Measurements from ENCODE around the gene AFTPH.

The AFTPH gene

GRCh38 chr2:64563436-64563938 lies 39.4 kb downstream of the AFTPH start:
- H3K4me1 ChIP-seq (ENCODE audit: low read length) = peaks cover 13% of the 10 kb centered on the region
- DNase-seq = no peak
- H3K9me3 ChIP-seq (replicated peaks; ENCODE audit: insufficient read depth, low read length) = no peaks in the 10 kb centered on the region
- H3K27me3 ChIP-seq (replicated peaks; ENCODE audit: insufficient read depth, low read length) = no peaks in the 10 kb centered on the region
- H3K27ac ChIP-seq (ENCODE audit: low read length) = no peak overlapping the region
- no peak overlapping the region for H3K4me3 ChIP-seq (ENCODE audit: low read length)
- no peak overlapping the region for H2AFZ ChIP-seq (ENCODE audit: low read length)
- H3F3A ChIP-seq (ENCODE audit: insufficient read depth, low read length) = peaks cover 7% of the 10 kb centered on the region; the same call in 1 of the 2 replicates
- no peaks in the 10 kb centered on the region for H3K36me3 ChIP-seq (replicated peaks; ENCODE audit: insufficient read depth, low read length)
- H3K4me2 ChIP-seq (ENCODE audit: low read depth, low read length) = no peak overlapping the region
- no peak overlapping the region for H3K9ac ChIP-seq (ENCODE audit: low read length)
- no peaks in the 10 kb centered on the region for H4K20me1 ChIP-seq (ENCODE audit: insufficient read depth, low read length)
- no peaks in the 10 kb centered on the region for H3K9me2 ChIP-seq (replicated peaks; ENCODE audit: insufficient read depth, low read length)
- H3K79me2 ChIP-seq (ENCODE audit: low read length) = peaks cover 21% of the 10 kb centered on the region
- TF ChIP-seq, protein P1, sequence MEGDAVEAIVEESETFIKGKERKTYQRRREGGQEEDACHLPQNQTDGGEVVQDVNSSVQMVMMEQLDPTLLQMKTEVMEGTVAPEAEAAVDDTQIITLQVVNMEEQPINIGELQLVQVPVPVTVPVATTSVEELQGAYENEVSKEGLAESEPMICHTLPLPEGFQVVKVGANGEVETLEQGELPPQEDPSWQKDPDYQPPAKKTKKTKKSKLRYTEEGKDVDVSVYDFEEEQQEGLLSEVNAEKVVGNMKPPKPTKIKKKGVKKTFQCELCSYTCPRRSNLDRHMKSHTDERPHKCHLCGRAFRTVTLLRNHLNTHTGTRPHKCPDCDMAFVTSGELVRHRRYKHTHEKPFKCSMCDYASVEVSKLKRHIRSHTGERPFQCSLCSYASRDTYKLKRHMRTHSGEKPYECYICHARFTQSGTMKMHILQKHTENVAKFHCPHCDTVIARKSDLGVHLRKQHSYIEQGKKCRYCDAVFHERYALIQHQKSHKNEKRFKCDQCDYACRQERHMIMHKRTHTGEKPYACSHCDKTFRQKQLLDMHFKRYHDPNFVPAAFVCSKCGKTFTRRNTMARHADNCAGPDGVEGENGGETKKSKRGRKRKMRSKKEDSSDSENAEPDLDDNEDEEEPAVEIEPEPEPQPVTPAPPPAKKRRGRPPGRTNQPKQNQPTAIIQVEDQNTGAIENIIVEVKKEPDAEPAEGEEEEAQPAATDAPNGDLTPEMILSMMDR (IDR thresholded peaks at IDR 0.05; ENCODE audit: low read length) = no peak
- TF ChIP-seq EZH2 (optimal IDR thresholded peaks at IDR 0.05; ENCODE audit: low read depth, low read length) (no peak), EZH2phosphoT487 (IDR thresholded peaks at IDR 0.05; ENCODE audit: low read length) (no peak)

DNA sequence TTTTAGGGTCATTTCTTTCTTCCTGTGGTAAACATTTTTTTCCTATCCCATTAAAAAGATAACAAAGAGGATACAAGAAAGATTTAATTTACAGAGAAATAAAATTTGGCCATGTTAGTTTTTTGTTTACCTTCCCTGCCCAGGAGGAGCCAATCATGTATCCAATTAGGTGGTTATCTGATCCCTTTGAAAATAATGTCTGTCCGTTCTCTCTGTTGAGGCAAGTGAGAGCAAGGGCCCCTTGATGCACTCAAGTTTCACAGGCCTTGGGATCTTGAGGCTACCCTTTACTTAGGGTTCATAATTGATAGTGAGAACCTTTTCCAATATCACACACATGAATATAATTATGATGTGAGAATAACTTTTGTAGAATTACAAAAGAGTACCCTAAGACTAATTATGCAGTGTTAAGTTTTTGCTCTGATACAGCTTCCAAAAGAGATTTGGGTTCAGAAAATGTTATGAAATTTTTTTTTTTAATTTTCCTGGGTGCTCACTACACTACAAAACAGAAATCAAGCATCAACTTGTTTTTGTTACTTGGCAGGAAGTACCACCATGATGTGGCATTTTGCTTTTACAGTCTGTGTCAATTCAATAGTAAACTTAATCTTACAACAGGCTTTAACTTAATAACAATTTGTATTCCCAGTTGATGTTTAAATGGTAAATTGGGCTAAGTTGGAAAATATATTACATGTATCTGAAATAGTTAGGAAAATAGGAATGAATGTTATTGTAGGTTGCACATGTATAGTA lies 42.0 kb downstream of the AFTPH start:
- Histone ChIP-seq H2AFZ (ENCODE audit: low read length) (no peak overlapping the region), H4K20me1 (ENCODE audit: insufficient read depth, low read length) (no peaks in the 10 kb centered on the region), H3K4me2 (ENCODE audit: low read depth, low read length) (no peak overlapping the region), H3K4me1 (ENCODE audit: low read length) (peaks cover 13% of the 10 kb centered on the region), H3K27ac (ENCODE audit: low read length) (no peak overlapping the region), H3F3A (ENCODE audit: insufficient read depth, low read length) (peaks cover 7% of the 10 kb centered on the region; the same call in 1 of the 2 replicates), H3K79me2 (ENCODE audit: low read length) (peaks cover 21% of the 10 kb centered on the region), H3K9me2 (replicated peaks; ENCODE audit: insufficient read depth, low read length) (no peaks in the 10 kb centered on the region), H3K9ac (ENCODE audit: low read length) (no peak overlapping the region), H3K36me3 (replicated peaks; ENCODE audit: insufficient read depth, low read length) (peaks cover 3% of the 10 kb centered on the region; the same call in 1 of the 2 replicates), H3K4me3 (ENCODE audit: low read length) (no peak overlapping the region), H3K9me3 (replicated peaks; ENCODE audit: insufficient read depth, low read length) (no peaks in the 10 kb centered on the region), H3K27me3 (replicated peaks; ENCODE audit: insufficient read depth, low read length) (no peaks in the 10 kb centered on the region)
- TF ChIP-seq EZH2phosphoT487 (IDR thresholded peaks at IDR 0.05; ENCODE audit: low read length) (no peak), EZH2 (optimal IDR thresholded peaks at IDR 0.05; ENCODE audit: low read depth, low read length) (no peak)
- TF ChIP-seq, protein P1 (IDR thresholded peaks at IDR 0.05; ENCODE audit: low read length) = no peak
- no peak for DNase-seq

DNA sequence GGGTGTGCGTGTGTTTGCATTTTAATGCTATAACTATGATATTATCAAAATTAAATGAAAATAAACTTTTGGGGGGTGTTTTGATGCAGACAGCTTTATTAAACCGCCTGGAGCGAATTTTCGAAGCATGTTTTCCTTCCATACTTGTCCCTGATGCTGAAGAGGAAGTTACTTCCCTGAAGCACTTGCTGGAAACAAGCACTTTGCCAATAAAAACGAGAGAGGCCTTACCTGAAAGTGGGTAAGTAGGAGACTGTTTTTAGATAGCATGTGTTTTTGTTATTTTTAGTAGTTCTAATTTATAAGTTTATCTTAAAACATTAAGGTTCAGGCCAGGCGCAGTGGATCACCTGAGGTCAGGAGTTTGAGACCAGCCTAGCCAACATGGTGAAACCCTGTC lies 43.3 kb downstream of the AFTPH start:
- Histone ChIP-seq H4K20me1 (ENCODE audit: insufficient read depth, low read length) (no peaks in the 10 kb centered on the region), H3K4me2 (ENCODE audit: low read depth, low read length) (no peak overlapping the region), H3F3A (ENCODE audit: insufficient read depth, low read length) (no peaks in the 10 kb centered on the region), H3K9ac (ENCODE audit: low read length) (no peak overlapping the region), H2AFZ (ENCODE audit: low read length) (no peak overlapping the region), H3K27ac (ENCODE audit: low read length) (no peak overlapping the region), H3K9me3 (replicated peaks; ENCODE audit: insufficient read depth, low read length) (no peaks in the 10 kb centered on the region), H3K27me3 (replicated peaks; ENCODE audit: insufficient read depth, low read length) (no peaks in the 10 kb centered on the region), H3K4me1 (ENCODE audit: low read length) (peaks cover 4% of the 10 kb centered on the region), H3K79me2 (ENCODE audit: low read length) (peaks cover 19% of the 10 kb centered on the region), H3K36me3 (replicated peaks; ENCODE audit: insufficient read depth, low read length) (peaks cover 3% of the 10 kb centered on the region; the same call in 1 of the 2 replicates), H3K4me3 (ENCODE audit: low read length) (no peak overlapping the region), H3K9me2 (replicated peaks; ENCODE audit: insufficient read depth, low read length) (no peaks in the 10 kb centered on the region)
- no peak for TF ChIP-seq EZH2 (optimal IDR thresholded peaks at IDR 0.05; ENCODE audit: low read depth, low read length)
- TF ChIP-seq EZH2phosphoT487 (IDR thresholded peaks at IDR 0.05; ENCODE audit: low read length) = no peak
- TF ChIP-seq, protein P1 (IDR thresholded peaks at IDR 0.05; ENCODE audit: low read length) = no peak
- no peak for DNase-seq
